ENCODE measurements around the gene AOAH. TPM values are rescaled to one million over a fixed set of nuclear protein-coding genes. Genes with fewer than 3 reads are reported as not detected.
A peak's percentile ranks its signal among the peaks of the same experiment; 100 is the strongest.

AOAH gene
- total RNA-seq, 5 donors from 2014 or later (not counting 1 experiment from before 2014, with no cell fraction given) = 13.0 to 78.5 (median 27.5) TPM

GRCh38 chr7:36526863-36527548 is 197.3 kb downstream of the AOAH start:
- POLR2A ChIA-PET = interaction anchor here in 1 of 2 donors (0.6 kb wide), 1 partner anchor 99 kb away, joined by 6 read pairs; no protein-coding TSS in a partner anchor
- H3K36me3 ChIP-seq (ENCODE audit: control insufficient read depth in 2 of 2, extremely low read depth in 1 of 2, insufficient read depth in 1 of 2, low read length in 1 of 2) = peaks cover 3 to 13% of the 10 kb centered on the region in 2 donors

GRCh38 chr7:36523371-36524101 is 200.8 kb downstream of the AOAH start:
- WGBS (ENCODE audit: insufficient coverage) = 93% methylated on average over 4 of the region's 6 CpGs
- Histone ChIP-seq H3K27me3 (replicated peaks in 1 of 2; ENCODE audit: control insufficient read depth in 2 of 2, extremely low read depth in 1 of 2, insufficient read depth in 2 of 2, low read length in 1 of 2) (no peaks in the 10 kb centered on the region), H3K4me1 (ENCODE audit: control insufficient read depth in 1 of 2, extremely low read depth in 1 of 2, insufficient read depth in 2 of 2, low read length in 2 of 2) (no peaks in the 10 kb centered on the region), H3K27ac (ENCODE audit: low read length) (no peak overlapping the region), H3K9me3 (no peaks in the 10 kb centered on the region), H3K36me3 (ENCODE audit: control insufficient read depth in 2 of 2, extremely low read depth in 1 of 2, insufficient read depth in 1 of 2, low read length in 1 of 2) (peaks cover 7 to 29% of the 10 kb centered on the region in 2 donors), H3K4me3 (ENCODE audit: control insufficient read depth in 1 of 2, extremely low read depth in 1 of 2, low read length in 1 of 2) (no peak overlapping the region)
- Mint-ChIP-seq H3K9me3 (no peaks in the 10 kb centered on the region), H3K36me3 (peaks cover 18% of the 10 kb centered on the region), H3K4me1 (peaks cover 0 to 10% (median 7%) of the 10 kb centered on the region in 3 donors), H3K27me3 (no peaks in the 10 kb centered on the region), H3K27ac (no peak overlapping the region), H3K4me3 (no peak overlapping the region)
- CTCF ChIA-PET = no interaction called here
- ATAC-seq (replicated peaks in 1 of 4) (no peak), DNase-seq (no peak)
- POLR2A ChIA-PET = interaction anchor here in 1 of 2 donors (0.7 kb wide), 1 partner anchor 371 kb away, joined by 10 read pairs; no protein-coding TSS in a partner anchor

More at GRCh38 chr7:36526863-36527548, 197.3 kb downstream of the AOAH start:
- peaks cover 0 to 10% (median 0%) of the 10 kb centered on the region in 3 donors for H3K4me1 Mint-ChIP-seq
- ATAC-seq (replicated peaks in 1 of 4) = no peak
- CTCF ChIA-PET = no interaction called here
- Histone ChIP-seq H3K27ac (ENCODE audit: low read length) (no peak overlapping the region), H3K4me3 (ENCODE audit: control insufficient read depth in 1 of 2, extremely low read depth in 1 of 2, low read length in 1 of 2) (no peak overlapping the region), H3K9me3 (no peaks in the 10 kb centered on the region), H3K27me3 (replicated peaks in 1 of 2; ENCODE audit: control insufficient read depth in 2 of 2, extremely low read depth in 1 of 2, insufficient read depth in 2 of 2, low read length in 1 of 2) (no peaks in the 10 kb centered on the region), H3K4me1 (ENCODE audit: control insufficient read depth in 1 of 2, extremely low read depth in 1 of 2, insufficient read depth in 2 of 2, low read length in 2 of 2) (no peaks in the 10 kb centered on the region)
- no peaks in the 10 kb centered on the region for H3K9me3 Mint-ChIP-seq
- peaks cover 11% of the 10 kb centered on the region for H3K36me3 Mint-ChIP-seq
- DNase-seq = no peak
- H3K27ac Mint-ChIP-seq = peak overlapping the region in 1 of 2 donors; percentile 17
- 100% methylated on average over 1 of the region's 3 CpGs for WGBS (ENCODE audit: insufficient coverage)
- no peaks in the 10 kb centered on the region for H3K27me3 Mint-ChIP-seq
- no peak overlapping the region for H3K4me3 Mint-ChIP-seq

- DNase-seq (no peak), ATAC-seq (replicated peaks in 1 of 4) (no peak)
- ChIA-PET POLR2A (no interaction called here), CTCF (no interaction called here)
- no peaks in the 10 kb centered on the region for H3K9me3 ChIP-seq
- no peaks in the 10 kb centered on the region for H3K4me1 ChIP-seq (ENCODE audit: control insufficient read depth in 1 of 2, extremely low read depth in 1 of 2, insufficient read depth in 2 of 2, low read length in 2 of 2)
- WGBS (ENCODE audit: insufficient coverage) = 97% methylated on average over 4 of the region's 10 CpGs
- H3K27me3 Mint-ChIP-seq = no peaks in the 10 kb centered on the region
- peaks cover 0 to 7% (median 5%) of the 10 kb centered on the region in 3 donors for H3K4me1 Mint-ChIP-seq
- H3K27ac ChIP-seq (ENCODE audit: low read length) = no peak overlapping the region
- peaks cover 3 to 35% of the 10 kb centered on the region in 2 donors for H3K36me3 ChIP-seq (ENCODE audit: control insufficient read depth in 2 of 2, extremely low read depth in 1 of 2, insufficient read depth in 1 of 2, low read length in 1 of 2)
- H3K27ac Mint-ChIP-seq = no peak overlapping the region
- H3K4me3 Mint-ChIP-seq = no peak overlapping the region
- H3K36me3 Mint-ChIP-seq = peaks cover 18% of the 10 kb centered on the region
- H3K4me3 ChIP-seq (ENCODE audit: control insufficient read depth in 1 of 2, extremely low read depth in 1 of 2, low read length in 1 of 2) = no peak overlapping the region
- H3K27me3 ChIP-seq (replicated peaks in 1 of 2; ENCODE audit: control insufficient read depth in 2 of 2, extremely low read depth in 1 of 2, insufficient read depth in 2 of 2, low read length in 1 of 2) = no peaks in the 10 kb centered on the region
- no peaks in the 10 kb centered on the region for H3K9me3 Mint-ChIP-seq
Measured at GRCh38 chr7:36522453-36523007, 201.8 kb downstream of the AOAH start.

- WGBS (ENCODE audit: insufficient coverage) = 94% methylated on average over 9 of the region's 10 CpGs
- Mint-ChIP-seq H3K4me1 (peaks cover 3 to 11% (median 3%) of the 10 kb centered on the region in 3 donors), H3K4me3 (no peak overlapping the region), H3K36me3 (peaks cover 18% of the 10 kb centered on the region), H3K27me3 (no peaks in the 10 kb centered on the region), H3K9me3 (no peaks in the 10 kb centered on the region), H3K27ac (no peak overlapping the region)
- H3K9me3 ChIP-seq = no peaks in the 10 kb centered on the region
- H3K4me3 ChIP-seq (ENCODE audit: control insufficient read depth in 1 of 2, extremely low read depth in 1 of 2, low read length in 1 of 2) = no peak overlapping the region
- H3K27me3 ChIP-seq (replicated peaks in 1 of 2; ENCODE audit: control insufficient read depth in 2 of 2, extremely low read depth in 1 of 2, insufficient read depth in 2 of 2, low read length in 1 of 2) = no peaks in the 10 kb centered on the region
- ChIA-PET CTCF (interaction anchor here in 1 of 2 donors (0.7 kb wide), 1 partner anchor 1097 kb away, joined by 3 read pairs; no protein-coding TSS in a partner anchor), POLR2A (no interaction called here)
- ATAC-seq (replicated peaks in 1 of 4) = no peak
- no peaks in the 10 kb centered on the region for H3K4me1 ChIP-seq (ENCODE audit: control insufficient read depth in 1 of 2, extremely low read depth in 1 of 2, insufficient read depth in 2 of 2, low read length in 2 of 2)
- no peak overlapping the region for H3K27ac ChIP-seq (ENCODE audit: low read length)
- peaks cover 3 to 31% of the 10 kb centered on the region in 2 donors for H3K36me3 ChIP-seq (ENCODE audit: control insufficient read depth in 2 of 2, extremely low read depth in 1 of 2, insufficient read depth in 1 of 2, low read length in 1 of 2)
- no peak for DNase-seq
Measured at GRCh38 chr7:36521911-36522310, 202.4 kb downstream of the AOAH start.

GRCh38 chr7:36521133-36521532 is 203.2 kb downstream of the AOAH start:
- POLR2A ChIA-PET = no interaction called here
- Histone ChIP-seq H3K27ac (ENCODE audit: low read length) (no peak overlapping the region), H3K9me3 (no peaks in the 10 kb centered on the region), H3K27me3 (replicated peaks in 1 of 2; ENCODE audit: control insufficient read depth in 2 of 2, extremely low read depth in 1 of 2, insufficient read depth in 2 of 2, low read length in 1 of 2) (no peaks in the 10 kb centered on the region), H3K4me1 (ENCODE audit: control insufficient read depth in 1 of 2, extremely low read depth in 1 of 2, insufficient read depth in 2 of 2, low read length in 2 of 2) (peaks cover 0 to 4% of the 10 kb centered on the region in 2 experiments), H3K36me3 (ENCODE audit: control insufficient read depth in 2 of 2, extremely low read depth in 1 of 2, insufficient read depth in 1 of 2, low read length in 1 of 2) (peaks cover 3 to 31% of the 10 kb centered on the region in 2 donors), H3K4me3 (ENCODE audit: control insufficient read depth in 1 of 2, extremely low read depth in 1 of 2, low read length in 1 of 2) (no peak overlapping the region)
- H3K36me3 Mint-ChIP-seq = peaks cover 14% of the 10 kb centered on the region
- peaks cover 6 to 16% (median 8%) of the 10 kb centered on the region in 3 donors for H3K4me1 Mint-ChIP-seq
- CTCF ChIA-PET = interaction anchor here in 1 of 2 donors (0.6 kb wide), 2 partner anchors 224 to 660 kb away, joined by 3 read pairs; no protein-coding TSS in a partner anchor
- DNase-seq = no peak
- H3K27me3 Mint-ChIP-seq = no peaks in the 10 kb centered on the region
- H3K27ac Mint-ChIP-seq = no peak overlapping the region
- WGBS (ENCODE audit: insufficient coverage) = 100% methylated on average over 1 of the region's 4 CpGs
- H3K9me3 Mint-ChIP-seq = no peaks in the 10 kb centered on the region
- ATAC-seq (replicated peaks in 1 of 4) = no peak
- no peak overlapping the region for H3K4me3 Mint-ChIP-seq

GRCh38 chr7:36515847-36516246 is 208.4 kb downstream of the AOAH start:
- H3K27me3 Mint-ChIP-seq = no peaks in the 10 kb centered on the region
- H3K4me3 Mint-ChIP-seq = no peak overlapping the region
- no peak for ATAC-seq (replicated peaks in 1 of 4)

More at GRCh38 chr7:36515847-36516246, 208.4 kb downstream of the AOAH start:
- Histone ChIP-seq H3K4me1 (ENCODE audit: control insufficient read depth in 1 of 2, extremely low read depth in 1 of 2, insufficient read depth in 2 of 2, low read length in 2 of 2) (peaks cover 0 to 4% of the 10 kb centered on the region in 2 experiments), H3K36me3 (ENCODE audit: control insufficient read depth in 2 of 2, extremely low read depth in 1 of 2, insufficient read depth in 1 of 2, low read length in 1 of 2) (peaks cover 5 to 23% of the 10 kb centered on the region in 2 donors), H3K27ac (ENCODE audit: low read length) (peak overlapping the region; percentile 23), H3K4me3 (ENCODE audit: control insufficient read depth in 1 of 2, extremely low read depth in 1 of 2, low read length in 1 of 2) (no peak overlapping the region), H3K9me3 (no peaks in the 10 kb centered on the region), H3K27me3 (replicated peaks in 1 of 2; ENCODE audit: control insufficient read depth in 2 of 2, extremely low read depth in 1 of 2, insufficient read depth in 2 of 2, low read length in 1 of 2) (no peaks in the 10 kb centered on the region)
- Mint-ChIP-seq H3K27ac (peak overlapping the region; percentile 5 to 28), H3K36me3 (peaks cover 9% of the 10 kb centered on the region), H3K4me1 (peaks cover 6 to 21% (median 11%) of the 10 kb centered on the region in 3 donors), H3K9me3 (no peaks in the 10 kb centered on the region)
- DNase-seq = no peak
- 93% methylated on average over 3 of the region's 3 CpGs for WGBS (ENCODE audit: insufficient coverage)
- ChIA-PET CTCF (no interaction called here), POLR2A (no interaction called here)
